HG03460 (cell line): Measurements from ENCODE around the gene ZNRF1.
A peak's percentile ranks its signal among the peaks of the same experiment; 100 is the strongest.
"Not testable (repeated sequence)": the region's sequence is repeated elsewhere in the genome, so short reads cannot be mapped to it uniquely, and the experiment has no call there.

Source experiments
- ATAC-seq: cut with Tn5 transposase; IDR thresholded peaks from one replicate; pipeline ENCODE4 v1.9.1; 2021; ENCODE audit not compliant: unreplicated experiment

Gene ZNRF1

DNA sequence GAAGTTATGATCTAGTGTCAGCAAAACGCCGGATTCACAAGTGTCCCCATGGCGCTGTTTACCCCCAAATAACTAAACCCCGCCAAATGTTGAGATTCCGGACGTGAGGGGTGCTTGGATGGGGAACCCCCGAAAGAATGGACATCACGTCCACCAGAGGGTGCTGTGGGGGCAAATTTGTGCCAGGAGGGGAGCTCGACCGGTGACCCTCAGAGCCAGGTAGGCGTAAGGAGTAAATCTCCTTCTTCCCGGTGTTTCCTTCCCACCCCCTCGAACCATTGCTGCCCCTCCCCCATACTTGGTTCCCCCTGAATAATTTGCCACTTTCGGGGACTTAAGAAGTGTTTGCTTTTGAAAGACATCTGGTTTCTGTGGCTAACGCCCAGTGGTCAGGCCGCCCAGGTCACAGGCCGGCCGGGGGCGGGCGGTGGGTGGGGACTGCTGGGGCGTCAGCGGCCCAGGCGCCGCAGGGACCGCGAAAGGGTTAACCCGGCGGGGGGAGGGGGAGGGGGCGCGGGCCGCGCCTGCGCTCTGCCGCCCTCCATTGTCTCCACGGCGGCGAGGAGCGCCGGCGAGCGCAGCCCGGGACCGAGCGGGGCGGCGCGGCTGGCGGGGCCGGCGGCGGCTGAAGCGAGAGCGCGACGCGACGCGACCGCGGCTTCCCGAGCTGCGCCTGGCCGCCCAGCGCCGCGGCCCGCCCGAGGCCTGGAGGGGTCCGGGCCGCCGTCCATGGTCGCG is at the start of gene ZNRF1:
ZNRF1 (plus strand) TSS at position 544 of the 738 bp plus-strand sequence. CDS start 648 bp downstream, outside the sequence.
- ATAC-seq: peak; percentile 57

DNA sequence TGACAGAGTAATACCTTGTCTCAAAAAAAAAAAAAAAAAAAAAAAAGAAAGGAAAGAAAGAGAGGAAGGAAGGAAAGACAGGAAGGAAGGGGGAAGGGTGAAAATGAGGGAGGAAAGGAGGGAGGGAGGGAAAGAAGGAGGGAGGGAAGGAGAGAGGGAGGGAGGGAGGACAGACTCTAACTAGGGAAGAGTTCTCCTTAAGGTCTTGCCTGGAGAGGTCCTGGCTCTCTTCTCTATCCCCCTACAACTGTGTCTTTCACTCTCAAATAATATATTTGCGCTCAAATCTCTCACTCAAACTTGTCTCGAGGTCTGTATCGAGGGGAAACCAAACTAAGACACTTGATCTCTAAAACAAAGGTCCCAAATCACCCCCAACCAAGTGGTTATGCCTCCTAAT is 49.5 kb upstream of the ZNRF1 start:
- no peak for ATAC-seq

DNA sequence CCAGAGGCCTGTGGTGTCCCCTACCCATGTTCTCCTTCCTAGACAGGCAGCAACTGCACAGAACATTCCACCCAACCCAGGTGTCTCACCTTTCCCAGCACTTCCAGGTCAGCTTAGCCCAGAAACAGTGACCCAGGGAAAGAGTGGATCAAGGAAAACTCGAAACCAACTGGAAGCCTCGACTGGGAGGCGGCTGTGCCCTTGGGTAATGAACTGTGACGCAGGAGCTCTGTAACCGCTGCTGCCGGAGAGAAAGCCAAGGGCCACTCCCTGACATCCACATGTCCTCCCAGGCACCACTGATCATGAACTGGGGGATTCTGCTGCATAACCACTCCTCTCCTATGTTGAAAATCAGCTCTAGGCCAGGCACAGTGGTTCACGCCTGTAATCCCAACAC is 48.3 kb upstream of the ZNRF1 start:
- ATAC-seq: no peak

DNA sequence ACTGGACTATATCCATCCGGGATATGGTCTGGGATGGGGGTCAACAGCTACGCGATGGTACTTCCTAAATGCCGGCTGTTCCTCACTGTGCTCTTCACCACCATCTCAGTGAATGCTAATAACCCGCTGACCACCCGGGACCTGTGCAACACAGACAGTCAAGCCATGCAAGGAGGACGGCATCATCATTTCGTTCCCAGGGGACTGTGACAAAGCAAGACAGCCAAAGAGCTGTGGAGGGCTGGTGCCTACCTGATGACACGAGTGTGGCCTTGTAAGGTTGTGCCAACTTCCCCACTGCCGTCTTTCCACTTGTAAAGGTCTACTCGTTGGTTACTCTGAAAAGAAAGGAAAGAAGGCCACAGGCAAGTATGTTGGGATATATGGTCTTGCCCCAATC is 47.6 kb upstream of the ZNRF1 start:
- no peak for ATAC-seq

DNA sequence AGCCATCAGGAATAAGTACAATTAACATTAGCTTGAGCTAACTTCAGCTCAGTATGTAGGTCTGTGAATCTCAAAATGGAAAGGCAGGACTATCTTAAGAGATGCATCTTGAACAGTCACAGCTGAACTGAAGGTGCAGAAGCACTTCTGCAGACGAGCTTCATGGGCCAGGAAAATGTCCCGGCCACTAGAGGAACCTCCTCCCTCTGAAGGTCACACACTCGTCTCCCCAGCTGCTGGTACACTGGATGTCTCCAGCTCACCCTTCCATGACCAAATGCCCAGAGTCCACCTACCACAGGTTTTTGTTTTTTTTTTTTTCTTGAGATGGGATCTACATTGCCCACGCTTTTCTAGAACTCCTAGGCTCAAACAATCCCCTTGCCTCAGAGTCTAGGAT is 47.1 kb upstream of the ZNRF1 start:
- ATAC-seq: no peak

DNA sequence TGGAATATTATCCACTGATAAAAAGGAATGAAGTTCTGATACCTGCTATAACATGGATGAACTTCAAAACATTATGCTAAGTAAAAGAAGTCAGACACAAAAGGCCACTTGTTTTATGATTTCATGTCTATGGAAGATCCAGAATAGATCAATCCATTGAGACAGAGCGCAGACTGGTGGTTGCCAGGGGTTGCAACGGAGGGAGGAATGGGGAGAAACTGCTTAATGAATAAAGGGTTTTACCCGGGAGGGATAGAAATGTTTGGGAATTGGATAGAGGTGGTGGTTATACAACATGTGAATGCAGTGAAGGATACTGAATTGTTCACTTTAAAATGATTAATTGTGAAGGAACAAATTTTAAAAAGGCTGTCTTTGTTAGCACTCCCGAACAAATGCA is 44.1 kb upstream of the ZNRF1 start:
- no peak for ATAC-seq

DNA sequence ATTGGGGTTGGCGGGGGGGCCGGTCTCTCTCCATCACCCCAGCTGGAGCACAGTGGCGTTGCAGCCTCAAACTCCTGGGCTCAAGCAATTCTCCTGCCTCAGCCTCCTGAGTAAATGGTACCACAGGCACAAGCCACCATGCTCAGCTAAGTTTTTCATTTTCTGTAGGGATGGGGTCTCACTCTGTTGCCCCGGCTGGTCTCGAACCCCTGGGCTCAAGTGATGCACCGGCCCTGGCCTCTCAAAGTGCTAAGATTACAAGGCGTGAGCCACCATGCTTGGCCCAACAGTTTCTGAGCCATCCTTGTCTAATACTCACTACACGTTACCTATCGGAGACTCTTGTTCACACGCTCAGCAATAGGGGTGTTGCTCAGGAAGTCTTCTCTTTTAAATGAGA is 25.5 kb upstream of the ZNRF1 start:
- ATAC-seq: no peak

DNA sequence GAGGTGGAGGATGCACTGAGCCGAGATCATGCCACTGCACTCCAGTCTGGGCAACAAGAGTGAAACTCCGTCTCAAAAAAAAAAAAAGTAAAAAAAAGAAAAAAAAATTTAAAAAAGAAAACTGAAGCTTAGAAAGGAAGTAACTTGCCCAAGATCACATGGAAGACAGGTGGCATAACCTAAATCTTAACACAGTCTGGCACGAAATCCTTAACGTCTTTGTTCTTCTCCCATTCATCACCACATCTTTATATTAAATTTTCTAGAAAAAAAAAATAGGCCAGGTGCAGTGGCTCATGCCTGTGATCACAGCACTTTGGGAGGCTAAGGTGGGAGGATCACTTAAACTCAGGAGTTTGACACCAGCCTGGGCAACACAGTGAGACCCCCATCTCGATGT is 23.2 kb upstream of the ZNRF1 start:
- ATAC-seq: no peak

DNA sequence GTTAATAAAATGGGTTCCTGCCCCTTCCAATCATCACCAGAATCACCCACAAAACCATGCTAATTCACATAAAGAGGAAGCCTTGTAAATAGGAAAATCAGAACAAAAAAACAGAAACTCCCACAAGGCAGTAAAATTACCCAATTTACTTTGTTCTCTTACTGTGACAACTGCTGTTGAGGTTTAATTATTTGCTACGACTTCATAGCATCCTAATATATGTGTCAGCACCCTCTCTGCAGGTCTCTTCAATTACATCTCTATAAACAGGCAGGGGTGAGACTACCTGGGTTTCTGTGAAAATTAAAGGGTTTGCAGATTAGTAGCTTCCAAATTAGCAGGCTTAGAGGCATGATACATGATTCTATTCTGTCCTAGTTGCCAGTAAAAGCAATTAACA is 16.6 kb upstream of the ZNRF1 start:
- ATAC-seq: no peak

DNA sequence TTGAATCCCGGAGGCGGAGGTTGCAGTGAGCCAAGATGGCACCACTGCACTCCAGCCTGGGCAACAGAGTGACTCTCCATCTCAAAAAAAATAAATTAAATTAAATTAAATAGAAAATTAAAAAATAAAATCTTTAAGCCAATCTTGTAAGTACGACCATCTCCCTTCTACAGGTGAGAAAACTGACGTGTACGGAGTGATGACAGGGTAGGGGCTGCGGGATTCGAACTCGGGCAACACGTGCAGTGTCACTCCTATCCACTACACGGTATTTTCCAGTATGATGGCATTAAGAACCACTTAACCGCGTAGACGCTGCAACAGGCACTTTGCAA is 14.7 kb upstream of the ZNRF1 start:
- no peak for ATAC-seq

DNA sequence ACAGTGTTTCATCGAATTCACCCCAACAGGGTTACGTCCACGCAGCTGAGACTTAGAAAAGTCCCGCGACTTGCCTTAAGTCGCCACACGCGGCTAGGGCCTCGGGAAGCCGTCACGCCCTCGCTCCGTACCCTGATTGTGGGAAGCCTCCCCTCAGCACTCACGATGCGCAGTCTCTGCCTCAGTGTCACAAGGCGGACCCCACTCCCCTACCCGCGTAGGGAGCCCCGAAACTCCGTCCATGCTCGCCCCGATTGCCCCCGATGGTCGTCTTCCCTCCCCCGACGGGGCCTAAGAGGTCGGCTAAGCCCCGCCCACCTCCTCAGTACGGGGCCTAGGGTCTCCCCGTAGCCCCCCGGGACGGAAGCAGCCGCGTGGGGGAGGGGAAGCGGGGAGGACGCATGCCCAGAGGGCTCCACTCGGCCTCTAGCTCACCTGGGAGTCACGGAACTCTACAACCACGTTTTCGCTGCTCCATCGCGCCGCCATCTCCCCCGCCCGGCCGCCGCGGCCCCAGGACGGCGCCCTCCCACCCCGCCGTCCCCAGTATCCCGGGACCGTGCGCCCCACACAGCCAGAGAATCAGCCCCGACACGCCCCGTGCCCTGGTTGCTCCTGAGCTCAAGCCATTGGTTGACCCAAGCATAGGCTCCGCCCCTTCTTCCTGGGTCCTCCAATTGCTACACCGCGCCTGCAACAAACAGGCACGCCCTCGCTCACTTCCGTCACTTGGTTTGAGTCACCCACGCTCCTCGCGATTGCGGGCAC is 14.1 kb upstream of the ZNRF1 start, which contains the start of gene WDR59:
WDR59 (minus strand) TSS at position 595 of the 768 bp plus-strand sequence; CDS start at position 489, 106 bp downstream.
- peak; percentile 99 for ATAC-seq

DNA sequence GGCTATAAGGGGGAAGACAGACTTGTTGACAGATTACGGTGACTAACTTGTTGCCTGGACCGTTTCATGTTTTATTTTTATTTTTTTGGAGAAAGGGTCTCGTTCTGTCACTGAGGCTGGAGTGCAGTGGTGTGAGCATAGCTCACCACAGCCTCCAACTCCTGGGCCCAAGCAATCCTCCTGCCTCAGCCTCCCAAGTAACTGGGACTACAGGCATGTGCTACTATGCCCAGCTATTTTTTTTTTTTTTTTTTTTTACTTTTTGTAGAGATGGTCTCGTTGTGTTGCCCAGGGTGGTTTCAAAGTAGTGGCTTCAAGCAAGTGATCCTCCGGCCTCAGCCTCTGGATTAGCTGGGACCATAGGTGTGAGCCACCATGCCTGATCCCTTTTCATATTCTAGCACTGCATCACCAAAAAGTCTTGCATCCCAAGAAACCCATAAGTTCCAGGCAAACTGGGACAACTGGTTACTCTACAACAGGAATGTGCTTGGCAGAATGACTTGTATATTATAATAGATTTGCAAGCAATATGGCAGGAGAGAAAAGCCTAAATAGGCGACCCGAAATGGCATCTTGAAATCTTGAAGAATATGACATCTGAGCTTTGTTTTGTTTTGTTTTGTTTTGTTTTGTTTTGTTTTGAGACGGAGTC is 11.7 kb upstream of the ZNRF1 start:
- ATAC-seq: no peak

DNA sequence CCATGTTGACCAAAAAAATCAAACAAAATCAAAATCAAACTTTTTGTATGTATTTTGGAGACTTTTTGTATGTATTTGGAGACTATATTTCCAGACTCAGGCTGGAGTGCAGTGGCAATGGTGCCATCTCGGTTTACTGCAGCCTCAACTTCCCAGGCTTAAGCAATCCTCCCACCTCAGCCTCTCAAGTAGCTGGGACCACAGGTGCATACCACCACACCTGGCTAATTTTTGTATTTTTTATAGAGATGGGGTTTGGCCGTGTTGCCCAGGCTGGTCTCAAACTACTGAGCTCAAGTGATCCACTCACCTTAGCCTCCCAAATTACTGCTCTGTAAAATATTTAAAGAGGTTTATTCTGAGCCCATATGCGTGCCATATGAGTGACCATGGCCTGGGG is 9.0 kb upstream of the ZNRF1 start:
- ATAC-seq: not testable (repeated sequence)

DNA sequence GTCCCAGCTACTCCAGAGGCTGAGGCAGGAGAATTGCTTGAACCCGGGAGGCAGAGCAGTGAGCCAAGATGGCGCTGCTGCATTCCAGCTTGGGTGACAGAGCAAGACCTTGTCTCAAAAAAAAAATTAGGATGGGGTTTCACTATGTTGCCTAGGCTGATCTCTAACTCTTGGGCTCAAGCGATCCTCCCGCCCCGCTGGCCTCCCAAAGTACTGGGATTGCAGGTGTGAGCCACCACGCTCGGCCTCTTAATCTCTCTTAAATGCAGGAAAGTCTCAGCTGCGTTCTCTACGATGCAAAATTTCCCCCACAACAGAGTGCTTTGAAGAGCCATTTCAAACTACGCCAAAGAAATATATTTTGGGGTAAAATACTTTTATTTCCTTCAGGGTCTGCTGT is 8.0 kb upstream of the ZNRF1 start:
- ATAC-seq: no peak

DNA sequence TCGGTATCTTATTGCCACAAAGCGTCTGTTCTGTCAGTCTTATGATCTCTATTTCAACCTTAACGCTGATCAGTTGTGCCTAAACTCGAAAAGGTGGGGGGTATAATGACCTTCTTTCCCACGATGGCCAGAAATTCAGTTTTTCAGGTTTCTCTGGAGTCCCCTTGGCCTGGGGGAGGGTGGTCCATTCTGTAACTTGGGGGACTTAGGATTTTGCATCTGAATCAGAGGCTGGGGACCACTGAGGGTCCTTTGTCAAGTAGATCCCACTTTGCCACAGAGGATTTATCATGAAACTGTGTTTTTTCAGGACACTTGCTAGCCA is 7.6 kb upstream of the ZNRF1 start:
- no peak for ATAC-seq

DNA sequence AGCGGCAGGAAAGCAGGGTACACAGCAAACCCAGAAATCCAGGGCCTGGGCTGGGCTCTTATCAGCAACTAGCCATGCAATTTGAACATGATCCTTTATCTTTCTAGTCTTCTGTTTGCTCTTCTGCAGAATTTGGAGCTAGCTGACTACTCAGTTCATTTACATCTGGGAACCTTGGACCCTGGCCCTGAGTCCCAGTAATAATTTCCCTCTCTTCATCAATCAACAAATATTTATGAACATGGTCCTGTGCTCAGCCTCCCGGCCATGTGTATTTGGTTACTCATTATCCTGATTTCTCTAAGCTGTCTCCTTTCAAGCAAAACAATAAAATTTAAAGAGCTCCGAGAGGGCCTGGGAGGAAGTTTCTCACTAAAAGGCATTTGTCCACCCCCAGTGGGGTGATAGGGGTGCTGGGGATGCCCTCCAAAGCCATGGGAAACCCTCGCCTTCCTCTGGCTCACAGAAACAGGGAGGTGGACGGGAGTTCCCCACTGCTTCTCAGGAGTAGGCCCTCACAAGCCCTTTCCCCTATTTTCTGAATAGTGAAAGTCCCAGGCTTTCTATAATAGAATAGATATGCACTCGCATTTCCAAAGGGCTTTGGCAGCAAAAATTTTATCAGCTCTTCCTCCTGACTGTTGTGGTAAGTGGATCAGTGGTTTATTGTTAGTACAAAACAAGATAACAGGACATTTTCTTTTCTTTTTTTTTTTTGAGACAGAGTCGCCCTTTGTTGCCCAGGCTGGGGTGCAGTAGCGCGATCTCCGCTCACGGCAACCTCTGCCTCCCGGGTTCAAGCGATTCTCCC is 7.0 kb upstream of the ZNRF1 start:
- no peak for ATAC-seq

DNA sequence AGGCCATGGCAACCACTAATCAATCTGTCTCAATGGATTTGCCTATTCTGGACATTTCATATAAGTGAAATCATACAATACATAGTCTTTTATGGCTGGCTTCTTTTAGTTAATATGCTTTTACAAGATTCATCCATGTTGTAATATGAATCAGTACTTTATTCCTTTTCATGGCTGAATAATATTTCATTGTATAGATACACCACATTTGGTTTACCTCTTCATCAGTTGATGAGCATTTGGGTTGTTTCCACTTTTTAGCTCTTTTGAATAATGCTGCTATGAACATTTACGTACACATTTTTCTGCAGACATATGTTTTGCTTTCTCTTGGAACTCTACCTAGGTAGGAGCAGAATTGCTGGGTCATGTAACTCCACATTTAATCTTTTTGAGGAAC is 2.8 kb upstream of the ZNRF1 start:
- no peak for ATAC-seq

DNA sequence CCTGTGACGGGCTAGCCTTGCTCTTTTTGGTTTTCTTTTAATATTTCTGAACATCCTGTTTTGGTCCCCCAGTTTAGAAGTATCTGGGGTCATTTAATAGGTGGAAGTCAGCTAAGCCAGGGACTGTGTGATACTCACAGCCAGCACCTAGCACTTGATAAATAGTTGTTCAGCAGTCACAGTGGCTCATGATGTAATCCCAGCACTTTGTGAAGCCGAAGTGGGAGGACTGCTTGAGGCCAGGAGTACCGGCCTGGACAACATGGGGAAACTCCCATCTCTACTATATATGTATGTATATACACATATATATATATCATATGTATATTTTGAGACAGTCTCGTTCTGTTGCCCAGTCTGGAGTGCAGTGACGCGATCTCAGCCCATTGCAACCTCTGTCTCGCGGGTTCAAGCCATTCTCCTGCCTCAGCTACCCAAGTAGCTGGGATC is 1.8 kb upstream of the ZNRF1 start:
- ATAC-seq: no peak

DNA sequence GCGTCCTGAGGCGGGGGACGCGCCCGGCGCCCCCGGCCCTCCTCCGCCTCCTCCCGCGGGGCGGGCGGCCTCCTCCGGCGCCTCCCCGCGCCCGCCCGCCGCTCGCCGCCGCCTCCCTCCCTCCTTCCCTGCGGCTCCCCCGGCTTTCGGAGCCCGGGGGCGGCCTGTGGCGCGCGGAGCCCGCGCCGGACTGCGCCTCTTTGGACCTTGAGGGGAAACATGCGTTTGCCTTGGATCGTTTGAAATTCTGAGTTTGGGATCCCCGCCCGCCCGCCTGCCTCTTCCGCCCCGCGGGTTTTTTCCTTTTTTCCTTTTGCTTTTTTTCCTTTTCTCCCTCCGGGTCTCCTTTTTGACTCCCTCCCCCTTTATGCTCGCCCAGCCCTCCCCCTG is 390 bp downstream of the ZNRF1 start:
- ATAC-seq: peak; percentile 30

DNA sequence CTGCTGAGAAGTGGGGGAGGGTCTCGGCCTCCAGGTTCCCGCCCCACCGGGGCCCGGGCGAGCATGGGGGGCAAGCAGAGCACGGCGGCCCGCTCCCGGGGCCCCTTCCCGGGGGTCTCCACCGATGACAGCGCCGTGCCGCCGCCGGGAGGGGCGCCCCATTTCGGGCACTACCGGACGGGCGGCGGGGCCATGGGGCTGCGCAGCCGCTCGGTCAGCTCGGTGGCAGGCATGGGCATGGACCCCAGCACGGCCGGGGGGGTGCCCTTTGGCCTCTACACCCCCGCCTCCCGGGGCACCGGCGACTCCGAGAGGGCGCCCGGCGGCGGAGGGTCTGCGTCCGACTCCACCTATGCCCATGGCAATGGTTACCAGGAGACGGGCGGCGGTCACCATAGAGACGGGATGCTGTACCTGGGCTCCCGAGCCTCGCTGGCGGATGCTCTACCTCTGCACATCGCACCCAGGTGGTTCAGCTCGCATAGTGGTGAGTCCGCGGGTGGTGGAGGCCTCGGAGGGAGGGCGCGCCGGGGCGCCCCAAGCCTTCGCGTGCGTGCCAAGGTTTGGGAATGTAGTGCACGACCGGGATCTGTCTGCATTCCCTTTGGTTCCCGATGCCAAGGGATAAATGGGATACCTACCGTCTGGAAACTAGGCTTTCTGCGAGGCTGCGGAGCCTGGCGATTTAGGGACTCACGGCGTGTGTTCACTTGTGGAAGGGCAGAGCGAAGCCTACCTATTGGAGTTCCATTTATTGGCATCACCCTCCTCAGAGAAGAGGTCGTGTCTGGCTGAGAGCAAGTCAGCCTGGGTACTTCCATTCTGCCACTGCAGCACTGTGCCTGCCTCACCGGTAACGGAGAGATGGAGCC is 1.0 kb downstream of the ZNRF1 start:
- ATAC-seq: peak; percentile 41
